GM10248 (cell line): ENCODE data around the gene GNAS.

Source experiments
- CTCF ChIA-PET: fragments of 300-600 bp; sonication (Branson Sonifier 250); formaldehyde crosslinking; extraction: SDS; loops from one replicate; lab custom pipeline; 2021; ENCODE audit warnings: antibody characterized with exemption; lab: Yijun Ruan, JAX
- POLR2A ChIA-PET: fragments of 350-650 bp; sonication (Branson Sonifier 250); formaldehyde crosslinking; extraction: SDS; loops from one replicate; lab custom pipeline; 2020; ENCODE audit warnings: antibody characterized with exemption; lab: Yijun Ruan, JAX
- DNase-seq: peaks from one replicate; pipeline ENCODE4 v3.0.0; 2012; ENCODE audit errors: extremely low spot score
- CTCF ChIP-seq: IDR thresholded peaks from 2 replicates; pipeline ENCODE4 v1.5.1; 2012; ENCODE audit warnings: mild to moderate bottlenecking, low read depth; ENCODE audit errors: extremely low read depth, missing control alignments, control extremely low read depth

The GNAS gene

GRCh38 chr20:58908221-58908620, 55.7 kb downstream of the GNAS start:
- ChIA-PET CTCF (interaction anchor here (1.2 to 2.0 kb wide), 7 partner anchors 8 to 124 kb away, joined by 3 to 7 read pairs (median 4); partner anchors contain the start of gene ATP5F1E), POLR2A (interaction anchor here (1.0 to 1.7 kb wide), 6 partner anchors 11 to 100 kb away, joined by 3 to 8 read pairs (median 5); no protein-coding TSS in a partner anchor)
- no peak for DNase-seq
- TF ChIP-seq CTCF: no peak

DNA sequence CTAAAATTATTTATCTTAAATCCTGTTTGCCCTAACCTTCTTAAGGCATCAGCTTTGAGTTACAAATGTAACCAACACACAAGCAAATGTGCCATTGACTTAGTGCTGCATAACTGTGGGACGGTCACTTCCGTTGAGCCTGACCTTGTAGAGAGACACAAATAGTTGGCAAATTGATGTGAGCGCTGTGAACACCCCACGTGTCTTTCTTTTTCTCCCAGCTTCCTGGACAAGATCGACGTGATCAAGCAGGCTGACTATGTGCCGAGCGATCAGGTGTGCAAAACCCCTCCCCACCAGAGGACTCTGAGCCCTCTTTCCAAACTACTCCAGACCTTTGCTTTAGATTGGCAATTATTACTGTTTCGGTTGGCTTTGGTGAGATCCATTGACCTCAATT, 56.4 kb downstream of the GNAS start:
- no peak for TF ChIP-seq CTCF
- POLR2A ChIA-PET: no interaction called here
- CTCF ChIA-PET: interaction anchor here (1.2 to 1.7 kb wide), 3 partner anchors 9 to 123 kb away, joined by 3 to 4 read pairs (median 4); partner anchors contain the start of gene ATP5F1E
- no peak for DNase-seq

DNA sequence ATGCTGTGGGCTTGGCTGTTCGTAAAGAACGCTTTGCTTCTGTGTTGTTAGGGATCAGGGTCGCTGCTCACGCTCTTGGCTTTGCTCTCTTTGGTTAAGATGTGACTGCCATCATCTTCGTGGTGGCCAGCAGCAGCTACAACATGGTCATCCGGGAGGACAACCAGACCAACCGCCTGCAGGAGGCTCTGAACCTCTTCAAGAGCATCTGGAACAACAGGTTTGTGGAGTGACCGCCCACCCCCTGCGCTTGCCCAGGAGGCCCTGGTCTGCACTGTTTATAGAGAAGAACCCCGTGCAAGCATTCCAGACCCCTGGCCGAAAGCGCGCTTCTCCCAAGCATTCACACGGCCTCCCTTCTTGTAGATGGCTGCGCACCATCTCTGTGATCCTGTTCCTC, 57.1 kb downstream of the GNAS start:
- CTCF ChIA-PET: interaction anchor here (1.2 to 1.7 kb wide), 2 partner anchors 10 to 14 kb away, joined by 4 read pairs; no protein-coding TSS in a partner anchor

GRCh38 chr20:58910473-58910872, 58.0 kb downstream of the GNAS start:
- DNase-seq: no peak
- CTCF ChIA-PET: interaction anchor here (1.3 kb wide), 1 partner anchor 10 kb away, joined by 3 read pairs; no protein-coding TSS in a partner anchor
- POLR2A ChIA-PET: no interaction called here
- no peak for TF ChIP-seq CTCF

More for the DNA sequence above, 57.1 kb downstream of the GNAS start:
- POLR2A ChIA-PET: no interaction called here
- no peak for DNase-seq
- no peak for TF ChIP-seq CTCF

DNA sequence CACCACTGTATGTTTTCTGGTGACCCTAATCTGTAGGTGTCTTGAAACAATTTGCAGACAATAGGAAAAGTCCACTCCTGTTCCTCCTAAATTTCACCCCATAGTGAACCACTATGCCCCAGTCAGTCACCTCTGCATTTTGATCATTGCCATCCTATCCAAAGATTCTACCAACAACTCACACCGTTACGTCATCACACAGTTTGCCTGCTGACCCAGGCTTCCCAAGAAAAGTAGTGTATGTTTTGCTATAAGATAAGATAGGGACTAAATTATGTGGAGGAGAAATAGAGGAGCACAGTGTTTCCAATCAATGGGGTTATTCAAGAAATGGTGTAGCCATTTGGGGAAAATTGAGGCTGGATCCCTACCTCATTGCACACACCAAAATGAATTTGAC, 58.8 kb downstream of the GNAS start:
- POLR2A ChIA-PET: no interaction called here
- CTCF ChIA-PET: interaction anchor here (1.3 kb wide), 1 partner anchor 10 kb away, joined by 3 read pairs; no protein-coding TSS in a partner anchor
- no peak for DNase-seq
- no peak for TF ChIP-seq CTCF

- no peak for DNase-seq
- ChIA-PET POLR2A (no interaction called here), CTCF (interaction anchor here (1.1 kb wide), 1 partner anchor 25 kb away, joined by 3 read pairs; no protein-coding TSS in a partner anchor)
- no peak for TF ChIP-seq CTCF
These were observed 59.5 kb downstream of the GNAS start for GRCh38 chr20:58911970-58912369.

DNA sequence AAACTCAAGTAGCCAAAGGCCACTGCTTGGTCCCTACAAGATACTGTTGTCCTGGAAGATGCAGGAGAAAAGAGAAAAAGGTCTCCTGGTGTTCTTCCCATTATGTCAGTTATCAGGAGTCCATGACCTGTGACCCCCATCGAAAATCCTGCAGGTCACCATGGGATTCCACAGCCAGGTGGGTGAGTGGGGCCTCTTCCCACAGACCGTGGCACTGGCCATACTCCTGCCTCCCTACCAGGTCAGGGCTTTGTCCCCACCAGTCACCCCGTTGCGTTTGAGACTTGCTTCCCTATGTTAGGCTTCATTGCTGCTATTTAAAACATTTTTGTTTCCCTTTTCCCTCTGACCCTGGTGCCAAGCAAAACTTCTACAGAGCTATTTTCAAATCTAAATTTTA, 60.6 kb downstream of the GNAS start:
- DNase-seq: no peak
- ChIA-PET POLR2A (interaction anchor here (0.6 kb wide), 1 partner anchor 80 kb away, joined by 5 read pairs; no protein-coding TSS in a partner anchor), CTCF (interaction anchor here (0.8 to 1.3 kb wide), 3 partner anchors 20 to 543 kb away, joined by 3 read pairs; no protein-coding TSS in a partner anchor)
- TF ChIP-seq CTCF: no peak
